Erythroblast (primary cell): ENCODE results near the gene NDUFB10.

Experiments
- GATA1 ChIP-seq: IDR thresholded peaks from 2 replicates; pipeline ENCODE4 v1.6.1; 2011; ENCODE audit warnings: low read depth, mild to moderate bottlenecking, control low read depth, low read length, moderate library complexity
- POLR2A ChIP-seq: IDR thresholded peaks from 2 replicates; pipeline ENCODE4 v1.6.1; 2011; ENCODE audit warnings: mild to moderate bottlenecking, low read length

GRCh38 chr16:1912215-1912543 is 47.2 kb upstream of the NDUFB10 start:
- TF ChIP-seq POLR2A (no peak), GATA1 (no peak)
